Retinal pigment epithelial cell (primary cell): Measurements from ENCODE around the gene KY.

Experiments used
- DNase-seq: peaks from one replicate; pipeline ENCODE4 v3.0.0-alpha.2; 2010; ENCODE audit warnings: low read depth
- H3K4me3 ChIP-seq: 2 replicates; pipeline ENCODE4 v1.5.1; 2011; ENCODE audit warnings: mild to moderate bottlenecking, low read length, control low read depth, moderate library complexity
- TF ChIP-seq, protein P1 (sequence below): conservative IDR thresholded peaks from 2 replicates; pipeline ENCODE4 v1.5.1; 2011; ENCODE audit warnings: low read depth, low read length, control low read depth, inconsistent platforms

Gene KY

DNA sequence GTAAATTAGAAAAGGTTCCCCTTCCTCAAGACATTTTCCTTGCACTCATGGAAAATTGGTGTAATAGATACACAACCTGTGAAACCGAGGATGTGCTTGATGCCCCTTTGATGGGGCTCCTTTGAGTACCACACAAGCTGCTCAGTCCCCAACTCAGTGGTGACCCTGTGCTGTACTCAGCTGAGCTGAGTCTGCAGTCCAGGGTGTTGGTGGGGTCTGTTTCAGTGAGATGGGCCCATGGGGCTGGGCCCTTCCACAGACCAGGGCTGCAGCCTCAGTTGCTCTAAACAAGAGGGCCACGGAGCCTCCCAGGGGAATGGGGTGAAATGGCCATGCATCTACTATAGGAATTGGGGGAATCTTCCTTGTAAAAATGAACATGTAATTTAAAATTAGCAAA lies 39.3 kb downstream of the KY start:
- TF ChIP-seq, protein P1, sequence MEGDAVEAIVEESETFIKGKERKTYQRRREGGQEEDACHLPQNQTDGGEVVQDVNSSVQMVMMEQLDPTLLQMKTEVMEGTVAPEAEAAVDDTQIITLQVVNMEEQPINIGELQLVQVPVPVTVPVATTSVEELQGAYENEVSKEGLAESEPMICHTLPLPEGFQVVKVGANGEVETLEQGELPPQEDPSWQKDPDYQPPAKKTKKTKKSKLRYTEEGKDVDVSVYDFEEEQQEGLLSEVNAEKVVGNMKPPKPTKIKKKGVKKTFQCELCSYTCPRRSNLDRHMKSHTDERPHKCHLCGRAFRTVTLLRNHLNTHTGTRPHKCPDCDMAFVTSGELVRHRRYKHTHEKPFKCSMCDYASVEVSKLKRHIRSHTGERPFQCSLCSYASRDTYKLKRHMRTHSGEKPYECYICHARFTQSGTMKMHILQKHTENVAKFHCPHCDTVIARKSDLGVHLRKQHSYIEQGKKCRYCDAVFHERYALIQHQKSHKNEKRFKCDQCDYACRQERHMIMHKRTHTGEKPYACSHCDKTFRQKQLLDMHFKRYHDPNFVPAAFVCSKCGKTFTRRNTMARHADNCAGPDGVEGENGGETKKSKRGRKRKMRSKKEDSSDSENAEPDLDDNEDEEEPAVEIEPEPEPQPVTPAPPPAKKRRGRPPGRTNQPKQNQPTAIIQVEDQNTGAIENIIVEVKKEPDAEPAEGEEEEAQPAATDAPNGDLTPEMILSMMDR, result no peak
- no peak for DNase-seq
- H3K4me3 ChIP-seq, result no peak overlapping the region

DNA sequence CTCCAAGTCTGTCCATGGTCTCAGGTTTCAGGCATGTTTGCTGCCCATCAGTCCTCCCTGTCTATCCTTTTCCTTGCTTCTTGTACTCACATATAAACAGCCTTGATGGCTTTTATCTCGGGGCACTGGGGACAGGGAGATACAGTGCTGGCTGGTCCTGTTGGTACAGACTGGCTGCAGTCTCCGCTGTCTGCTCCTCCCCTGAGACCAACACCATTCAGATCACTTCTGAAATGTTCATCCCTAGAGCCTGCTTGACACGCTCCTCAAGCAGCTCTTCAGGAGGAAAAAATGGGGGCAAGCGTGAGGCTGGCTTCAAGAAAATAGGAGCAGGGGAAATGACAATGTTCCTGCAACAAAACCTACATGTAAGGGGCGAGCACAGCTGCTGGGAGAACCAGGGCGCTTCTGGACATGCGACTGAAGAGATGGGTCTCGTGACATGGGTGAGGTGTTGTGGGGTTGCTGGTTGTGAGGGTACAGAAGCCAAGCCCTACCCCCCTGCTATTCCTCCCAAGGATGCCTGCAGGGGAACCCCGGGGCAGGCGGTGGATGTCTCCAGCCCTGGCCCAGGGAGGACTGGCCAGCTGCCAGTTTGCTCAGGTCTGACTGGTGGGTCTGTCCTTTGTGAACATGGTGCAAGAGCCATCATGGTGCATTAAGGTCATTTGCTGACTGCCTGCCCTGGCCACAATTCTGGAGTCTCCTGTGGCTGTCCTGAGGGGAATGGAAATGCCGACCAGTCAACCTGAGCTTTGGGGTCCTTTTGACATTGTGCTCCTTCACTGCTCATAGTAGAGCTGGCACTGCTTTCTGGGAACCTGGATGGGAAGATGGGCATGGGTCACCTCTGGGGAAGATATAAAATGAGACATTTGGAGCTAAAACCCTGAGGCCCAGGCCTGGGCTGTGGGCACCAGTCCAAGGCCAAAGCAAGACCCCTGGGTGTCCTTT lies 40.1 kb downstream of the KY start:
- no peak overlapping the region for H3K4me3 ChIP-seq
- no peak for DNase-seq
- TF ChIP-seq, protein P1, result no peak

DNA sequence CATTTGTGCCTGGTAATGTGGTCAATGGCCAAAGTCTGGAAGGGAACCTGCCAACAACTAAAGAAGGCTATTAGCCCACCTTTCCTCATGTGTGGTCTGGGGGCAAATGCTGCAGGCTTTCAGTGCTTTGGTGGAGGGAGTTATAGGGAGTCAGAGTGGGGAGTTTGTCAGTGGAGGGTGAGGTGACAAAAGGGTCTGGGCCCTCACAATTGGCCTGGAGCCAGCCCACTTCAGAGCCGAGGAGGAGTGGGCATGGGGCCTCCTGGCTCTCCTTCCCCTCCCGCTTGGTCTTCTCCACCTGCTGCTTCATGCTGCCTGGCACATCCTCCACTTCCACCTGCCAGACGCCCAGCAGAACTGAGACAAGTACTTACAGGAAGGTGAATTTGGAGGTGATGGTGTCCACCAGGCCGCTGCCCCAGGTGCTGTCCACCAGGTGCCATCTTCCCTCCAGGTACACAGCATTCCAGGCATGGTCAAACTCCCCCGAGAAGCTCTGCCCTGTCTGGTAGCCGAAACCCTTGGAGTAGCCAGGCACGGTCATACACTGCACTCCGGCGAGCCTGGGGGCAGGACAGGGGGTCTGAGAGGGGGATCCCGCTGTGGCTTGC lies 40.9 kb downstream of the KY start:
- DNase-seq, result no peak
- TF ChIP-seq, protein P1, result no peak

DNA sequence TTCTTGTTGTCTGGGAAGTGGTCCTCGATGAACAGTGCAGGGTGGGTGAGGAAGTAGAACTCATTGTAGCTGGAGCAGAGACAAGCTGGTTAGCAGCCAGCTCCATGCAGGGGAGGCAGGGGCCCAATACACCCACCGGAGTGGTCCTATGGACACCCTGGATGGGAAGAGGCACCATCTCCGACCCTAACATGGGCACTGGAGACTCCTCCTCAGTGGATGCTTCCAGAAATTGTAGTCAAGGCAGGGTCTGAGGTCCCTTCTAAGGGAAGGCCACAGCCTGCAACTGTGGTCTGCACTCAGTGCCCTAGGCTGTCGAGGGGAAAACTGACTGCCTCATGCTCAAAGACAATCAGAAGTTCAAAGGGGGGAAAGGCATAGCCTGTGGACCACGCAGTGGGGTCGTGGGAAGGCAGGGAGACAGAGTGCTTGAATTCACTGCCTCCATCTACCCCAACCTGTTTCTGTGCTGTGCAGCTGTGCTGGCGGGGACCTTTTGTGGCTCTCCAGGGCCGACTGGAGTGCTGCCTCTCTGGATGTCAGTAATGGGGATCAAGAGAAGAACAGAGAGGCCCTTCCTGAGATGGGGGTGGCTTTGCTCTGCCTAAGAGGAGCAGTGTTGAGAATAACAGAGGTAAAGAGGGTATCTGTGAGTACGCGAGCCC lies 41.9 kb downstream of the KY start:
- H3K4me3 ChIP-seq, result no peak overlapping the region
- TF ChIP-seq, protein P1, result no peak
- no peak for DNase-seq

More for the DNA sequence above, 40.9 kb downstream of the KY start:
- no peak overlapping the region for H3K4me3 ChIP-seq

DNA sequence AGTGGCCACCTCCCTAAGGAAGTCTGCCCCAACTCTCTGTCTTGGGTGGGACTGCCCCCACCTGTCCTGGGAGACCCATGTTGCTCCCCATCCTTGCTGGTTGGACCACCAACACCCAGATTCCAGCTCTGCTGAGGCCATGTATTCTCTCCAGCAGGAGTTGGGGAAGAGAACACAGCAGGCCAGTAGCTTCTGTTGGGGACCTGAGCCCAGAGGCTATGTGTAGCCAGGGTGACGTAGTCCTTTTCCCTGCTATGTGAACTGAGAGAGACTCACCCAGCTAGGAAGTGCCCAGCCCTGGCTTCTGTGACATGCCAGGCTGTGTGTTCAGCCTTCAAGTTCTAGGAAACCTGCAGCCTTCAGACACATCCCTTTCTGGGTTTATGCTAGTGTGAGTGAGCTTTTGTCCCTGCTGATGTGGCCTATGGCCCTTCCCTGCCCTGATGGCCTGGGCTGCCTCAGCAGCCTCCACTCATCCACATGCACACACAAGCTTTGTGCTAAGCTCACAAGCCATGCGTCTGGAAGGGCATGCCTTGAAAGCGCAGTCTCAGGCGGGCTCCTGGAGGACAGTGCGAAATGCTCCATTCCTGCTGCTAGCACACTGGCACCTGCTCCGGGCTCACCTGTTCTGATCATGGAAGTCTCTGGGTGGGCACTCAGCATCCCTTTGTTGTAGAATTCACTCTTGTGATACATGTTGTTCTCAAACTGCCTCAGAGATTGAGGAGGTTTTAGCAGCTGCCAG lies 42.6 kb downstream of the KY start:
- no peak overlapping the region for H3K4me3 ChIP-seq
- TF ChIP-seq, protein P1, result no peak
- DNase-seq, result no peak

DNA sequence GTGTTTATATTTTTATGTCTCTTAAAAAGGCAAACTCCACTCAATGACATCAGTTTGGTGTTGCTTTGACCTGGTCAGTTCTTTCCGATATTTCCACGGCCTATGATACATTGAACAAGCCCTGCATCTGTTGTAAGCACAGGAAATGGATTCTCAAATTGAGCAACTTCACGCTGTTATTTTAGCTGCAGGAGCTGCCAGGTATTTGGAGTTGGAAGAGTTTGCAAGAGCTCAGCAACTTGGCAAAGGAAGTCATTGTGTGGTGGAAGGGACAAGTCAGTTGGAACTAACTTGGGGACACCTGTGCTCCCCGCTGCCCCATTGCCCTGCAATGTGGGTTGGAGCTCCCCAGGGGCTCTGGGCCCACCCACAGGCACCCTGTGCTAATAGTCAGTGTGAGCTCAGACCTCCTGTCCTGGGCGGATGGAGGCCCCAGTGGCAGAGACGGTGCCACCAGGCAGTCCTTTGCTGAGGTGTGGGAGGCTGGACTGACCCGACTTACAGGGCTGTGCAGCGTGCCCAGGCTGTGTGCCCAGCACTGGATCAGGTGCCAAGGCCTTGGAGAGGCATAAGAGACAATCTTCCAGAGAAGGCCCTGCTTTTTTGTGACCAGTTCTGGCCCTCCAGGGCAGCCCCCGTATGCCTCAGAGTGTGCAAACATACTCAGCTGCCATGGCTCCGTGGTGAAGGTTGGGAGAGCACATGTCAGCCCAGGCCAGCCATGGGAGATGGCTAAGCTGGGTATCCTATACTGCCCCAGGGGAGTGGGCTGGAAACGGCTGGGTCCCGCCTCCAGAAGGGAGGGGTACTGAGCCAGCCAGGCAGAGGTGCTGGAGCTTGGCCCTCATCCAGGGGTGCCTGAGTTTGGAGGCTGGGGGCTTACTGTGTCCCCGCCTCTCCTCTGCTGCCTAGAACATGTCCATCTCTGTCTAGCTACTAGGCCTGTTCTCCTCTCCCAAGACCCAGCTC lies 43.5 kb downstream of the KY start:
- TF ChIP-seq, protein P1, result no peak
- no peak for DNase-seq
- no peak overlapping the region for H3K4me3 ChIP-seq
